ENCODE data around the gene GLIS1. TPM values are rescaled to one million over a fixed set of nuclear protein-coding genes. Genes with fewer than 3 reads are reported as not detected.

GLIS1 gene
- total and polyA plus RNA-seq, 2 of the 8 experiments (the other 6 are each of a cell fraction or from before 2014, with no cell fraction given): 0.15 to 0.22 TPM

DNA sequence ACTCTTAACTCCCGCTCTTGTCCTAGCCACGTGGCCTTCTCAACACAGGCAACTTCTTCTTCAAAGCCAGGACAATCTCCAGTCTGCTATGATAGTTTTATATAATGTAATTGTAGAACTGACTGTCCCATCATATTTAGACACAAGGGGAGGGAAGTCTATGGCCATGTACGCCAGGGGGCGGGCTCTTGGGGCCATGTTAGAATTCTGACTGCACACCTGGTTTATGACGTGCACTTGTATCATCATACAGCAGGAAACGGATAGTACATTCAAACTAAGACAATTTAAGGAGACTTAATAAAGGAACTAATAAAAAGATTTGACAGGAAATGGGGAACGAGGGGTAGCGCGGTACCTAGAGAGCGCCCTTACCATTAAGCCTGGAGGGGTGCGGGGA is 258.3 kb downstream of the GLIS1 start (continued):
- TF ChIP-seq CHD7 (IDR thresholded peaks at IDR 0.05; ENCODE audit: insufficient replicate concordance, low read length) (no peak), RAD21 (IDR thresholded peaks at IDR 0.05 in 1 of 2, conservative IDR thresholded peaks at IDR 0.05 in 1 of 2; ENCODE audit: low read depth in 2 of 2, low read length in 2 of 2) (no peak), POLR2A (IDR thresholded peaks at IDR 0.05; ENCODE audit: control extremely low read depth in 1 of 2, low read depth in 2 of 2, low read length in 2 of 2) (no peak), FOSL1 (IDR thresholded peaks at IDR 0.05; ENCODE audit: insufficient read depth, low read depth, low read length) (no peak), BCL11A (IDR thresholded peaks at IDR 0.05; ENCODE audit: low read depth in 2 of 2, low read length in 2 of 2) (no peak), TAF7 (optimal IDR thresholded peaks at IDR 0.05; ENCODE audit: borderline replicate concordance, low read depth, low read length) (no peak), CEBPB (IDR thresholded peaks at IDR 0.05; ENCODE audit: low read depth, low read length) (no peak), TAF1 (IDR thresholded peaks at IDR 0.05; ENCODE audit: low read depth, low read length) (no peak)
- TF ChIP-seq, protein P1, sequence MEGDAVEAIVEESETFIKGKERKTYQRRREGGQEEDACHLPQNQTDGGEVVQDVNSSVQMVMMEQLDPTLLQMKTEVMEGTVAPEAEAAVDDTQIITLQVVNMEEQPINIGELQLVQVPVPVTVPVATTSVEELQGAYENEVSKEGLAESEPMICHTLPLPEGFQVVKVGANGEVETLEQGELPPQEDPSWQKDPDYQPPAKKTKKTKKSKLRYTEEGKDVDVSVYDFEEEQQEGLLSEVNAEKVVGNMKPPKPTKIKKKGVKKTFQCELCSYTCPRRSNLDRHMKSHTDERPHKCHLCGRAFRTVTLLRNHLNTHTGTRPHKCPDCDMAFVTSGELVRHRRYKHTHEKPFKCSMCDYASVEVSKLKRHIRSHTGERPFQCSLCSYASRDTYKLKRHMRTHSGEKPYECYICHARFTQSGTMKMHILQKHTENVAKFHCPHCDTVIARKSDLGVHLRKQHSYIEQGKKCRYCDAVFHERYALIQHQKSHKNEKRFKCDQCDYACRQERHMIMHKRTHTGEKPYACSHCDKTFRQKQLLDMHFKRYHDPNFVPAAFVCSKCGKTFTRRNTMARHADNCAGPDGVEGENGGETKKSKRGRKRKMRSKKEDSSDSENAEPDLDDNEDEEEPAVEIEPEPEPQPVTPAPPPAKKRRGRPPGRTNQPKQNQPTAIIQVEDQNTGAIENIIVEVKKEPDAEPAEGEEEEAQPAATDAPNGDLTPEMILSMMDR (IDR thresholded peaks at IDR 0.05; ENCODE audit: control extremely low read depth in 1 of 3, insufficient read depth in 1 of 3, low read depth in 1 of 3, low read length in 3 of 3): no peak

Measured in H1 (cell line).